GM12872 (cell line): Measurements from ENCODE around the gene ACADL.

Experiments used
- CTCF ChIP-seq: IDR thresholded peaks from 3 replicates; pipeline ENCODE4 v1.5.1; 2011; ENCODE audit warnings: low read depth, mild to moderate bottlenecking, low read length, moderate library complexity; ENCODE audit not compliant: insufficient read depth

ACADL gene

GRCh38 chr2:210262036-210262435, 36.8 kb upstream of the ACADL start:
- no peak for TF ChIP-seq CTCF

GRCh38 chr2:210259687-210260086, 34.4 kb upstream of the ACADL start:
- TF ChIP-seq CTCF, result no peak

- TF ChIP-seq CTCF, result no peak
Observed at GRCh38 chr2:210252699-210253606, 27.7 kb upstream of the ACADL start.

GRCh38 chr2:210250622-210251021, 25.4 kb upstream of the ACADL start:
- TF ChIP-seq CTCF, result no peak

GRCh38 chr2:210233487-210233886, 8.2 kb upstream of the ACADL start:
- TF ChIP-seq CTCF, result no peak

GRCh38 chr2:210230984-210231383, 5.7 kb upstream of the ACADL start:
- no peak for TF ChIP-seq CTCF

GRCh38 chr2:210230518-210230917, 5.3 kb upstream of the ACADL start:
- no peak for TF ChIP-seq CTCF
